Mesendoderm (in vitro differentiated cells): Measurements from ENCODE around the gene RBM19.
A peak's percentile ranks its signal among the peaks of the same experiment; 100 is the strongest.

Source experiments
- DNase-seq: peaks from one replicate; pipeline ENCODE4 v3.0.0; 2013
- H2AK5ac ChIP-seq: 2 replicates; pipeline ENCODE4 v1.6.1; 2013; ENCODE audit warnings: low read length, inconsistent platforms
- H2BK120ac ChIP-seq: 2 replicates; pipeline ENCODE4 v1.6.1; 2013; ENCODE audit warnings: low read depth, mild to moderate bottlenecking, low read length, moderate library complexity, mixed read lengths
- H2BK15ac ChIP-seq: replicated peaks from 2 replicates; pipeline ENCODE4 v1.6.1; 2013; ENCODE audit warnings: low read depth, mild to moderate bottlenecking, moderate library complexity
- H2BK5ac ChIP-seq: 2 replicates; pipeline ENCODE4 v1.6.1; 2013; ENCODE audit warnings: low read length, inconsistent platforms
- H3K18ac ChIP-seq: 2 replicates; pipeline ENCODE4 v1.6.1; 2013; ENCODE audit warnings: mild to moderate bottlenecking, low read length, mixed read lengths
- H3K23ac ChIP-seq: one replicate; pipeline ENCODE4 v1.6.1; 2013; ENCODE audit warnings: low read length
- H3K27ac ChIP-seq: 2 replicates; pipeline ENCODE4 v1.5.1; 2013; ENCODE audit warnings: low read depth, mild to moderate bottlenecking, inconsistent platforms, low read length, moderate library complexity
- H3K27me3 ChIP-seq: 2 replicates; pipeline ENCODE4 v1.6.1; 2013; ENCODE audit warnings: low read length, control low read depth, mild to moderate bottlenecking, inconsistent platforms; ENCODE audit not compliant: insufficient read depth, poor library complexity
- H3K36me3 ChIP-seq: 2 replicates; pipeline ENCODE4 v1.6.1; 2013; ENCODE audit warnings: low read length, inconsistent platforms; ENCODE audit not compliant: control insufficient read depth, insufficient read depth
- H3K4ac ChIP-seq: one replicate; pipeline ENCODE4 v1.6.1; 2013; ENCODE audit warnings: low read depth, mild to moderate bottlenecking, low read length, moderate library complexity
- H3K4me1 ChIP-seq: 2 replicates; pipeline ENCODE4 v1.6.1; 2013; ENCODE audit warnings: low read depth, low read length, inconsistent platforms; ENCODE audit not compliant: control insufficient read depth
- H3K4me2 ChIP-seq: 2 replicates; pipeline ENCODE4 v1.6.1; 2013; ENCODE audit warnings: low read length
- H3K4me3 ChIP-seq: 2 replicates; pipeline ENCODE4 v1.5.1; 2013; ENCODE audit warnings: mild to moderate bottlenecking, low read length
- H3K56ac ChIP-seq: one replicate; pipeline ENCODE4 v1.6.1; 2013; ENCODE audit warnings: low read length
- H3K79me1 ChIP-seq: 2 replicates; pipeline ENCODE4 v1.6.1; 2013; ENCODE audit warnings: low read length, inconsistent platforms
- H3K79me2 ChIP-seq: 2 replicates; pipeline ENCODE4 v1.6.1; 2013; ENCODE audit warnings: mild to moderate bottlenecking, low read length; ENCODE audit not compliant: control insufficient read depth, insufficient read depth
- H3K9ac ChIP-seq: 2 replicates; pipeline ENCODE4 v1.6.1; 2013; ENCODE audit warnings: low read length, inconsistent platforms
- H4K5ac ChIP-seq: one replicate; pipeline ENCODE4 v1.6.1; 2013; ENCODE audit warnings: low read length
- H4K8ac ChIP-seq: one replicate; pipeline ENCODE4 v1.6.1; 2013; ENCODE audit warnings: low read depth, mild to moderate bottlenecking, control low read depth, low read length, moderate library complexity
- WGBS: extraction: QIAGEN DNeasy Blood & Tissue Kit; methylation state at CpG from one replicate; pipeline ENCODE4 v1.1.7; 2013; ENCODE audit warnings: low lambda C conversion rate, missing lambda C conversion rate; ENCODE audit not compliant: insufficient coverage; ENCODE audit errors: extremely low coverage; 5-methylcytosine and 5-hydroxymethylcytosine counted together

Gene RBM19

GRCh38 chr12:113933201-113933786 lies 32.8 kb downstream of the RBM19 start:
- Histone ChIP-seq H3K18ac (no peak overlapping the region), H4K8ac (no peak overlapping the region), H3K4me1 (peaks cover 4% of the 10 kb centered on the region), H4K5ac (no peak overlapping the region), H3K9ac (no peak overlapping the region), H3K4ac (no peak overlapping the region), H3K4me3 (no peak overlapping the region), H2BK120ac (no peak overlapping the region), H3K79me2 (no peaks in the 10 kb centered on the region), H3K36me3 (peaks cover 3% of the 10 kb centered on the region), H3K4me2 (no peak overlapping the region), H2BK15ac (no peak overlapping the region), H3K27ac (peak overlapping the region; percentile 64), H3K27me3 (no peaks in the 10 kb centered on the region), H3K23ac (no peak overlapping the region), H3K79me1 (no peaks in the 10 kb centered on the region), H3K56ac (peak overlapping the region; percentile 30), H2AK5ac (no peak overlapping the region), H2BK5ac (no peak overlapping the region)
- WGBS, result no CpG with 5 or more reads among the region's 18 CpGs
- peak; percentile 79 for DNase-seq

- Histone ChIP-seq H3K4ac (no peak overlapping the region), H3K79me1 (no peaks in the 10 kb centered on the region), H3K23ac (no peak overlapping the region), H2BK15ac (no peak overlapping the region), H4K8ac (no peak overlapping the region), H3K4me2 (no peak overlapping the region), H2AK5ac (peak overlapping the region; percentile 55), H4K5ac (no peak overlapping the region), H3K27ac (peak overlapping the region; percentile 73), H3K4me1 (peaks cover 4% of the 10 kb centered on the region), H3K27me3 (no peaks in the 10 kb centered on the region), H3K18ac (peak overlapping the region; percentile 42), H2BK5ac (peak overlapping the region; percentile 84), H3K56ac (peak overlapping the region; percentile 68), H3K79me2 (no peaks in the 10 kb centered on the region), H3K9ac (peak overlapping the region; percentile 22), H3K4me3 (no peak overlapping the region), H3K36me3 (no peaks in the 10 kb centered on the region), H2BK120ac (peak overlapping the region; percentile 33)
- WGBS, result no CpG with 5 or more reads among the region's 14 CpGs
- peak; percentile 71 for DNase-seq
These were observed 33.5 kb downstream of the RBM19 start for GRCh38 chr12:113932381-113933196.

- no peak overlapping the region for H3K23ac ChIP-seq
These were observed 34.6 kb downstream of the RBM19 start for GRCh38 chr12:113931517-113931916.

GRCh38 chr12:113930249-113930648 lies 35.9 kb downstream of the RBM19 start:
- no peaks in the 10 kb centered on the region for H3K79me2 ChIP-seq
- H2BK15ac ChIP-seq, result no peak overlapping the region
- no peak overlapping the region for H3K9ac ChIP-seq
- DNase-seq, result no peak
- H4K8ac ChIP-seq, result no peak overlapping the region
- H3K79me1 ChIP-seq, result no peaks in the 10 kb centered on the region
- H3K4ac ChIP-seq, result no peak overlapping the region
- H2BK5ac ChIP-seq, result no peak overlapping the region
- H3K23ac ChIP-seq, result no peak overlapping the region
- H3K4me3 ChIP-seq, result no peak overlapping the region
- H3K27me3 ChIP-seq, result no peaks in the 10 kb centered on the region
- H2BK120ac ChIP-seq, result no peak overlapping the region
- H3K56ac ChIP-seq, result no peak overlapping the region
- no CpG with 5 or more reads among the region's 4 CpGs for WGBS
- H3K4me1 ChIP-seq, result peaks cover 4% of the 10 kb centered on the region
- no peak overlapping the region for H3K27ac ChIP-seq
- peaks cover 4% of the 10 kb centered on the region for H3K36me3 ChIP-seq
- H3K4me2 ChIP-seq, result no peak overlapping the region
- H2AK5ac ChIP-seq, result no peak overlapping the region
- H3K18ac ChIP-seq, result no peak overlapping the region
- no peak overlapping the region for H4K5ac ChIP-seq

More at GRCh38 chr12:113931517-113931916, 34.6 kb downstream of the RBM19 start:
- H2BK120ac ChIP-seq, result no peak overlapping the region
- no peak for DNase-seq
- H3K27ac ChIP-seq, result no peak overlapping the region
- no peaks in the 10 kb centered on the region for H3K36me3 ChIP-seq
- H3K4me3 ChIP-seq, result no peak overlapping the region
- no peak overlapping the region for H4K5ac ChIP-seq
- no peak overlapping the region for H2BK5ac ChIP-seq
- no peak overlapping the region for H3K56ac ChIP-seq
- H2AK5ac ChIP-seq, result no peak overlapping the region
- H3K4me2 ChIP-seq, result no peak overlapping the region
- no peak overlapping the region for H2BK15ac ChIP-seq
- no peak overlapping the region for H3K4ac ChIP-seq
- peaks cover 4% of the 10 kb centered on the region for H3K4me1 ChIP-seq
- H3K9ac ChIP-seq, result no peak overlapping the region
- H3K27me3 ChIP-seq, result no peaks in the 10 kb centered on the region
- H3K79me2 ChIP-seq, result no peaks in the 10 kb centered on the region
- no peak overlapping the region for H3K18ac ChIP-seq
- no CpG with 5 or more reads among the region's 6 CpGs for WGBS
- no peak overlapping the region for H4K8ac ChIP-seq
- H3K79me1 ChIP-seq, result no peaks in the 10 kb centered on the region

GRCh38 chr12:113929312-113929989 lies 36.7 kb downstream of the RBM19 start:
- H3K4me2 ChIP-seq, result no peak overlapping the region
- no peak overlapping the region for H3K27ac ChIP-seq
- H3K36me3 ChIP-seq, result peaks cover 4% of the 10 kb centered on the region
- no peak overlapping the region for H3K23ac ChIP-seq
- whole genome bisulfite sequencing, result no CpG with 5 or more reads among the region's 5 CpGs
- no peak overlapping the region for H2AK5ac ChIP-seq
- no peak overlapping the region for H4K8ac ChIP-seq
- no peak overlapping the region for H3K4me3 ChIP-seq
- H4K5ac ChIP-seq, result no peak overlapping the region
- no peaks in the 10 kb centered on the region for H3K79me2 ChIP-seq
- no peaks in the 10 kb centered on the region for H3K27me3 ChIP-seq
- no peaks in the 10 kb centered on the region for H3K79me1 ChIP-seq
- H2BK5ac ChIP-seq, result no peak overlapping the region
- no peak overlapping the region for H3K18ac ChIP-seq
- no peak overlapping the region for H3K56ac ChIP-seq
- no peak overlapping the region for H2BK120ac ChIP-seq
- DNase-seq, result no peak
- peaks cover 4% of the 10 kb centered on the region for H3K4me1 ChIP-seq
- no peak overlapping the region for H2BK15ac ChIP-seq
- H3K4ac ChIP-seq, result no peak overlapping the region
- H3K9ac ChIP-seq, result no peak overlapping the region
